ACC112 (cell line): Measurements from ENCODE around the gene SMAD7.

ENCODE experiments used
- H2AFZ ChIP-seq: fragments of 200-600 bp; sonication (generic); one replicate; pipeline ENCODE4 v1.6.0; 2017; ENCODE audit warnings: antibody characterized with exemption, low read length; ENCODE audit not compliant: unreplicated experiment
- H3K27ac ChIP-seq: fragments of 200-600 bp; sonication (generic); 2 replicates; pipeline ENCODE4 v1.5.1; 2014; ENCODE audit warnings: low read depth, mild to moderate bottlenecking, antibody characterized with exemption, low read length, moderate library complexity
- H3K27me3 ChIP-seq: fragments of 200-600 bp; sonication (generic); 2 replicates; pipeline ENCODE4 v1.6.1; 2014; ENCODE audit warnings: mild to moderate bottlenecking, antibody characterized with exemption, low read length, moderate library complexity, mixed read lengths; ENCODE audit not compliant: insufficient read depth
- H3K36me3 ChIP-seq: fragments of 200-600 bp; sonication (generic); 2 replicates; pipeline ENCODE4 v1.6.1; 2016; ENCODE audit warnings: mild to moderate bottlenecking, antibody characterized with exemption, low read length, moderate library complexity, mixed read lengths; ENCODE audit not compliant: insufficient read depth
- H3K4me1 ChIP-seq: fragments of 200-600 bp; sonication (generic); one replicate; pipeline ENCODE4 v1.6.1; 2016; ENCODE audit warnings: low read length, mixed read lengths; ENCODE audit not compliant: insufficient read depth, unreplicated experiment, control insufficient read depth
- H3K4me3 ChIP-seq: fragments of 200-600 bp; sonication (generic); 2 replicates; pipeline ENCODE4 v1.5.1; 2014; ENCODE audit warnings: mild to moderate bottlenecking, low read depth, low read length
- H3K79me2 ChIP-seq: fragments of 200-600 bp; sonication (generic); one replicate; pipeline ENCODE4 v1.6.0; 2016; ENCODE audit warnings: low read length; ENCODE audit not compliant: control insufficient read depth, unreplicated experiment, insufficient read depth

The SMAD7 gene

DNA sequence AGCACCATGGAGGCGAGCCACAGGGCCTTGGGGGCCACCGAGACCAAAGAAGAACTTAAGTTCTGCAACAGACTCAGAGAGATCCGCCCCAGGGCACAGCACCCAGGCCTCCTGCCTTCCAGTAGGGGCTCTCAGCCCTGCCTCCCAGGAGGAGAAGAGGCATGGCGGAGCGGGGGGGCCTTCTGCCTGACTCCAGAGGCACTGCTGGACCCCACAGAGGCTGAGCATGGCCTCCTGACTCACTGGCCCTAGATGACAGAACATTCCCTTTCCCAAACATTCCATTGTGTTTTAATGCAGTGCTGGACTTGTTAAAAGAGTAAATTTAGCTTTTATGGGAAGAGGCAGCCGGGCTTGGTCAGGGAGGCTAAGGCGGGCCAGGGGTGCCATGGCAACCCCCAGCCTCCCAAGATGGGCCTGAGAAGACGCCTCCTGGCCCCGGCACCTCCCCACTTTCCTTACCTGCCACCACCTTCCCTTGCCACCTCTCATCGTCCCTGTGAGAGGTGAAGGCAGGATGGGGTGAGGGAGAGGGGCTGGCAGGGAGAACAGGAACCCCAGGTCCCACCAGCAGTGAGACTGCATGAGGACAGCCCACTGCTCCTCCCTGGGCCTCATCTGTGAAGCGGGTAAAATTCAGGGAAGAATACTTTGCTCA, 65.4 kb downstream of the SMAD7 start:
- Histone ChIP-seq H3K4me1 (no peaks in the 10 kb centered on the region), H3K27ac (no peak overlapping the region), H3K79me2 (no peaks in the 10 kb centered on the region), H2AFZ (no peak overlapping the region), H3K27me3 (no peaks in the 10 kb centered on the region), H3K4me3 (no peak overlapping the region), H3K36me3 (no peaks in the 10 kb centered on the region)

DNA sequence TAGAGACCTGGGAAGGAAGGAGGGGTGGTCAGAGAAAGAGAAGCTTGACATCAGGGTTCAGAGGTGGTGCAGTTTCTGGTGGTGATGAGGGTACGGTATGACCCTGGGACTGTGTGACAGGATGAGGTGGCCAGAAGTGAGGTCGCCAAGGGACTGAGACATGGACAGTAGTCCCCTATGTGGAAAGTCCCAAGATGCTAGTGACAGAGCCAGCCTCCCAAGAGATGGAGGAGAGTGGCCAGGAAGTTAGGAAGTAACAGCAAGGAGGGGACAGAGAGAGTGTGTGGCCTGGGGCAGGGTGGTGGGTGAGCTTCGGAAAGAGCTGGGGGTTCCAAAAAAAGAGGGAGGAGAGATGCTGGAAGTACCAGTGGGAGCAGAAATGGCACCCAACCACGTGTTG, 66.0 kb downstream of the SMAD7 start:
- H3K4me1 ChIP-seq, result no peaks in the 10 kb centered on the region

DNA sequence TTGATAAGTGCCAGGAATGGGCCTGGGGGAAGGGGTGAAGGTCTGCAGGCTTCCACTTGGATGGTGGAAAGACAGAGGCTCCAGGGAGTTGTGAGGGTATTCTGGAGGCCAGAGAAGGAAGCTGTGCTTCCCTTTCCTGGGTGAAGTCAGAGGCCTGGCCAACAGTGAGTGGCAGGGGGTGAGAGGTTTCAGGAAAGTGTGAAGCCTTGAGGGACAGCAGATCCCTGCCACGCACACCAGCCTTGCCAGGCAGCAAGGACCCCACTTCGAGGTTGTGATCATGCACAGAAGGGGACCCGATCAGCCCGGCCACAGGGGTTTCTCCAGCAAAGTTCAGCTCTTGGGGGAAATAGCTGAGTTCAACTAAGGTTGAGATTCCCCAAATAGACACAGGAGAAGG, 66.5 kb downstream of the SMAD7 start:
- Histone ChIP-seq H3K36me3 (no peaks in the 10 kb centered on the region), H3K4me3 (no peak overlapping the region), H3K4me1 (no peaks in the 10 kb centered on the region), H3K27ac (no peak overlapping the region), H2AFZ (no peak overlapping the region), H3K27me3 (no peaks in the 10 kb centered on the region), H3K79me2 (no peaks in the 10 kb centered on the region)

More for the DNA sequence above, 66.0 kb downstream of the SMAD7 start:
- Histone ChIP-seq H3K27ac (no peak overlapping the region), H3K79me2 (no peaks in the 10 kb centered on the region), H2AFZ (no peak overlapping the region), H3K4me3 (no peak overlapping the region), H3K36me3 (no peaks in the 10 kb centered on the region), H3K27me3 (no peaks in the 10 kb centered on the region)

DNA sequence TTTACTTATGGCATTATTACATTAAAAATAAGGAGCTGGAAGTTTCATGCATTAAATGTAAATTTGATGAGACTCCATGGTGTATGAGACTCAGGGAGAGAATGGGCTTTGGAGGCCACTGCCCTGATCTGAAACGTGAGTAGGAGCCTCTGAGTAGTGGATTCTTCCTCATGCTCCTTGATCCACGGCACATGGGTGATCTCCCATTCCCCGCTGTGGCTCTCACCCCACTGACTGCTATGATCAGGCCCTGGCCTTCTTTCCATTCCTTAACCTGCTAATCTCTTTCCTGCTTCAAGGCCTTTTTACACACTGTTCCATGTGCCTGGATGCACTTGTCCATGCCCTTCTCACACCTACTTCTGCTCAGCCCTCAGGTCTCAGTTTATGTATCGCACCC, 68.4 kb downstream of the SMAD7 start:
- Histone ChIP-seq H3K4me1 (peaks cover 9% of the 10 kb centered on the region), H2AFZ (no peak overlapping the region), H3K27ac (no peak overlapping the region), H3K79me2 (no peaks in the 10 kb centered on the region), H3K27me3 (no peaks in the 10 kb centered on the region), H3K36me3 (no peaks in the 10 kb centered on the region), H3K4me3 (no peak overlapping the region)

DNA sequence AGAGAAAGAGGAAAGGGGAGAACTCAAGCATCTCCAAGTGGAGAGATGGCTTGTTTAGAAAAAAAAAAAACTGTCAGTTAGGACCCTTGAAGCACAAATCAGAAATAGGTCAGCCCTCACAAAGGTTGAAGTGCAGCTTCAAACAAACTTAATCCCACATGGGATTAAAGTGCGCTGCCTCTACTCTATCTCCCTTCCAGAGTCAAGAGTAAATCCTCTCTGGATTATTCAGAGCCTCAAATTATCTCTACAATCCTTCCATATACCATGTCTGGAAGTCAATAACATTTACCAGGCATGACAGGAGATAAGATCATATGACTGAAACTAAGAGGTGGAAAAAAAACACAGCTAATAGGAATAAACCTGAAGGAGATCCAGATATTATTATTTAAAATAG, 69.8 kb downstream of the SMAD7 start:
- Histone ChIP-seq H3K36me3 (no peaks in the 10 kb centered on the region), H3K79me2 (no peaks in the 10 kb centered on the region), H2AFZ (no peak overlapping the region), H3K27me3 (no peaks in the 10 kb centered on the region), H3K4me3 (no peak overlapping the region), H3K4me1 (peaks cover 9% of the 10 kb centered on the region), H3K27ac (no peak overlapping the region)

DNA sequence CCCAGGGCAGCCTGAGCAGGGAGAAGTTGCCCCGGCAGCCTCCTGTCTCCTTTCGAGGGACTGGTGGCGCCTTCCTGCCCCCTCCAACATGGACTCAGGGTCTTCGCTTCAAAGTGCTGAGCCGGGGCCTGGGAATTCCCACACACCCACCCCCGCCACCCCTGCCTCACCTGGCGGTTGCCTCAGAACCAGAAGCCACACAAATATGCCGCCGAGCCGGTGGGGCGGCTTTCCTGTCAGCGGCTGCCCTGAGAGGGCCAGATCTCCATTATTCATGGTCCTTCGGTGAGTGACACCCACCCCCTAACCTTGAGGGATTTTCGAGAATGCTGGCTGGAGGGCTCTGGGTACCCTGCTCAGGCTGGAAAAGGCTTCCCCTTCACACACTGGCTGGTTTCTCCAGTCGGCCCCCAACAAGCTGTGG, 71.7 kb downstream of the SMAD7 start:
- Histone ChIP-seq H3K4me3 (no peak overlapping the region), H3K27ac (no peak overlapping the region), H3K79me2 (no peaks in the 10 kb centered on the region), H3K27me3 (no peaks in the 10 kb centered on the region), H3K36me3 (no peaks in the 10 kb centered on the region), H2AFZ (no peak overlapping the region), H3K4me1 (peaks cover 14% of the 10 kb centered on the region)

DNA sequence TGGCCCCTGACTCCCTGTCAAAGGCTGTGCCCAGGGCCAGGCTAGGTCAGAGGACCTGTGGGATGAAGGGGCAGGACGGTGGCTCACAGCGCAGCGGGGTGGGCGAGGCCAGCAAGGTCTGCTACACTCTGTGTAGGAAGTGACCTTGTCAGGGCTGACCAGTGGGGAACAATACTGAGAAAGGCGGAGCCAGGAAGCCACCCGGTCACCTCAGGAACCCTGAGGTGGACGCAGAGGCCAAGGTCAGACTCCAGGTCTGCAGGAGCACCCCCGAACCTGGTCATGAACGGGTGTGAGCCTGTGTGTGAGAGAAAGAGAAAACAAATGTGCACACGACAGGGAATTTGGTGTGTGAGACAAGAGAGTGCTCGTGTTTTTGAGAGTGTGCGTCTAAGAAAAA, 72.3 kb downstream of the SMAD7 start:
- Histone ChIP-seq H3K79me2 (no peaks in the 10 kb centered on the region), H2AFZ (no peak overlapping the region), H3K36me3 (no peaks in the 10 kb centered on the region), H3K4me1 (peaks cover 16% of the 10 kb centered on the region), H3K27ac (no peak overlapping the region), H3K4me3 (no peak overlapping the region), H3K27me3 (no peaks in the 10 kb centered on the region)

DNA sequence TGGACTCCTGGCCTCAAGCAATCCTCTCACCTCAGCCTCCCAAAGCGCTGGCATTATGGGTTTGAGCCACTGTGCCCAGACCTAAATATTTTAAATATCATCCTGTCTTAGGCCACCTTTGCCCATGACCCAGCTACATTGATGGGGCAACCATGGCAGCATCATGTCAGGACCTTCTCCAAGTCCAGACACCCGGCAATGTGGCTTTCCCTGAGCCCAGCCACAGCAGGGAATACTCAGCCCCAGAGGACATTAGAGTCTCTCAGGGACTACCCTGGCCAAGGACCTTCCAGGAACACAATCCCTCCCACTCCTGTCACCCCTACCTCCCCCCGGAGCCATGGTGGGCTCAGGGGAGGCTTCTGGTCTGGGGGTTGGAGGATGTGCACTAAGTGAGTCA, 72.8 kb downstream of the SMAD7 start:
- Histone ChIP-seq H3K27ac (no peak overlapping the region), H3K4me1 (peaks cover 20% of the 10 kb centered on the region), H3K79me2 (no peaks in the 10 kb centered on the region), H3K36me3 (no peaks in the 10 kb centered on the region), H3K4me3 (no peak overlapping the region), H3K27me3 (no peaks in the 10 kb centered on the region), H2AFZ (no peak overlapping the region)

DNA sequence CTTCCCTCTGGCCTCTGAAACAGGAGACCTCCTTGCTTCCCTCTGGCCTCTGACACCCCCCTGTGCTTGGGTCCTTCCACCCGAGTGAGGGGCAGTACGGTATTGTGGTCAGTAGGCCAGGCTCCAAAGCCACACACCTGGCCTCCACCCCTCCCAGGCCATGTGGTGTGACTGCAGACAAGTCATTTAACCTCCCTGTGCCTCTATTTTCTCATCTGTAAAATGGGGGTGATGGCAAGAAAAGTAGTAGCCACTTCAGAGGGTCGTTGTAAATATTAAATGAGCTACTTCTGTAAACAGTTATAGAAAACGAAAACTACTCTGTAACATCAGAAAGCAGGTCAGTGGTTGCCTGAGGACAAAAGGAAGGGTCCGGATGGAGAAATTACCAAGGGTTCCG, 74.2 kb downstream of the SMAD7 start:
- Histone ChIP-seq H3K79me2 (no peaks in the 10 kb centered on the region), H3K27me3 (no peaks in the 10 kb centered on the region), H3K4me3 (no peak overlapping the region), H3K36me3 (no peaks in the 10 kb centered on the region), H3K27ac (no peak overlapping the region), H2AFZ (no peak overlapping the region), H3K4me1 (peaks cover 29% of the 10 kb centered on the region)

DNA sequence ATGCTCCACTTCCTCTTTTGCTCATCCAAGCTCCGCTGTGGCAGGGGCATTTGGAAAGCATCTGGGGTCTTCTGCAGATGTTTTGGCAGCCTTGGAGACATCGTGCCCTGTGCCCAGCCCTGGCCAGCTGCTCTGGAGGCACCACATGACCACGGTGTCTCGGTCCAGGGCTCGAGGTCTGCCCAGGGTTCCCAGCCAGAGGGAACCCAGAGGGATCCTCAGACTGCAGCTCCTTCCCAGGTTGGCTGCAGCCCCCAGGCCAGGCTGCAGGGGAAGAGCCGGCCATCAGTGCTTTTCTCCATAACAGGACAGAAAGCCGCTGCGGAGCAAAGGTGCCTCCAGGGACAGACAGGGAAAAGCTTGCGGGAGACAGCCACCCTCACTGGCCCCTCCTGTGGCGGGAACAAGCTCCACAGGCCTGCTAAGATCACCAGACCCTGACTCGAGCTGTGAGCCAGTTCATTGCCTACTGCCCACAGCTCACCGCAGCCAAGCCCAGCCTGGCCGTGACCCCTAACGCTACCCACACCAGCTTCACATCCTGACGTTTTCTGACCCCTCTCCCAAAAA, 74.7 kb downstream of the SMAD7 start:
- Histone ChIP-seq H2AFZ (no peak overlapping the region), H3K36me3 (no peaks in the 10 kb centered on the region), H3K4me3 (no peak overlapping the region), H3K27ac (no peak overlapping the region), H3K4me1 (peaks cover 29% of the 10 kb centered on the region), H3K79me2 (no peaks in the 10 kb centered on the region), H3K27me3 (no peaks in the 10 kb centered on the region)

DNA sequence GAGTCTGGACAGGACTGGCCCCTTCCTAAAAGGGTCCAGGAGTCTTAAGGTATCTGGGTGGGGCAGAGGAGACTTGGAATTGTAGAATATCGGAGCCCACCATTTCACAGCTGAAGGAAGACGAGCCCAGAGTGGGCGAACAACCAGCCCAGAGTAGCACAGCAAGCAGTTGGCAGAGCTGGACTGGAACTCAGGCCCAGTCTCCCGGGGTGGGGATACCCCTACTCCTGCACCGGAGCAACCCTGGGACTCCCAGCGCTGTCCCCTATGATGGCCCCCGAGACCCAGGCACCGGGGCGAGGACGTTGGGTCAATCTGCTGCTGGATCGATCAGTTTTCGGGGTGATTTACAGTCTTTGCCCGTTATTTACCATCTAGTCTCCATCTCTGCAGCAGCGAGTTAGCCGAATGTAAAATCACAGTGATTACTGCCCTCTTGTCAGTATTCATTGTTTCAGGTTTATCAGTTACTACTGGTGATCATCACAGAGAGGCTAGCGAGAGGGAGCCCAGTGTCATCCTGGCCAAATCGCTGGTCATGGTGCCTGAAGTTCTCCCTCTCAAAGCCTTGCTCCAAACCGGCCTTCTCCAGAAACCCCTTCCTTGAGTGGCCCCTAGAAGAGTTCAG, 75.3 kb downstream of the SMAD7 start:
- peaks cover 29% of the 10 kb centered on the region for H3K4me1 ChIP-seq
- H3K79me2 ChIP-seq, result no peaks in the 10 kb centered on the region
- no peak overlapping the region for H3K27ac ChIP-seq
- no peaks in the 10 kb centered on the region for H3K36me3 ChIP-seq
- no peak overlapping the region for H2AFZ ChIP-seq
- no peaks in the 10 kb centered on the region for H3K27me3 ChIP-seq
- no peak overlapping the region for H3K4me3 ChIP-seq
